ENCODE measurements around the gene LRP1.

DNA sequence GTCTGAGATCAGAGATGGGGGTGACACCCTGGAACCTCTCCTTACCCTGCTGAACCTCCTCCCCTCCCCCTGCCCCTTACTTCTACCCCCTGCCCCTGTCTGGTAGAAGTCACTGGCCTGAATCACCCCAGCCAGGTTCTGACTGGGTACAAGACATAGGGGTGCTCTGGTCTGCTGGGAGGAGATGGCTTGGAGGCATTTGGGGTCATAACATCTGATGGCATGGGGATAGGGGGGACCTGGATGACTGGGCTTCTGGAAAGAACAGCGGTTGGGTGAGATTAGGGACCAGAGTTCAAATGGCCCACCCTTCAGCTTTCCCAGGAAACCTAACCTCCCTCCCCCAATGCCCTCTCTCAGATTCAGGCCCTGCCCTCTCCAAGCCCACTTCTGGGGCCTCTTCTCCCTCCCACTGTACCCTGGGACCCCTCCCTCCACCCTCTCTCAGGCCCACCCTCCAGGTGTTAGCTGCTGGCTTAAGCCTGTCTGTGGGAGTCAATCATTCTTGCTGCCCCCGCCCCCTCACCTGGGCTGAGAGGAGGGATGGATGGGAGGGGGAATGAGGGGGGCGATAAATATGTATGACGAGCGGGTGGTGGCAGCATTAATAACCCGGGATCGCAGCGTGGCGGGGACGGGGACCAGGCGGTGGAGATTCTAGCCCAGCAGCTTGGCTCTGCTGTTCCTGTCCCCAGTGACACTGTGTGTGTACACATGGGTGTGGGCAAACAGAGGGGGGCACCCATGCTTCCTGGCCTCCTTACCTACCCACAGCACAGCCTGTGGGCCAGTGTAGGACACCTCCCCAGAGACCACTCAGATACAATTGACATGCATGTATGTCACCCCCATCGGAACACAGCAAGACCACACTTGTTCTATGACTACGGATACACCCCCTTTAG is 94.3 kb downstream of the LRP1 start:
- TF ChIP-seq, protein P1, sequence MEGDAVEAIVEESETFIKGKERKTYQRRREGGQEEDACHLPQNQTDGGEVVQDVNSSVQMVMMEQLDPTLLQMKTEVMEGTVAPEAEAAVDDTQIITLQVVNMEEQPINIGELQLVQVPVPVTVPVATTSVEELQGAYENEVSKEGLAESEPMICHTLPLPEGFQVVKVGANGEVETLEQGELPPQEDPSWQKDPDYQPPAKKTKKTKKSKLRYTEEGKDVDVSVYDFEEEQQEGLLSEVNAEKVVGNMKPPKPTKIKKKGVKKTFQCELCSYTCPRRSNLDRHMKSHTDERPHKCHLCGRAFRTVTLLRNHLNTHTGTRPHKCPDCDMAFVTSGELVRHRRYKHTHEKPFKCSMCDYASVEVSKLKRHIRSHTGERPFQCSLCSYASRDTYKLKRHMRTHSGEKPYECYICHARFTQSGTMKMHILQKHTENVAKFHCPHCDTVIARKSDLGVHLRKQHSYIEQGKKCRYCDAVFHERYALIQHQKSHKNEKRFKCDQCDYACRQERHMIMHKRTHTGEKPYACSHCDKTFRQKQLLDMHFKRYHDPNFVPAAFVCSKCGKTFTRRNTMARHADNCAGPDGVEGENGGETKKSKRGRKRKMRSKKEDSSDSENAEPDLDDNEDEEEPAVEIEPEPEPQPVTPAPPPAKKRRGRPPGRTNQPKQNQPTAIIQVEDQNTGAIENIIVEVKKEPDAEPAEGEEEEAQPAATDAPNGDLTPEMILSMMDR (IDR thresholded peaks at IDR 0.05), result no peak
- TF ChIP-seq ZFX (IDR thresholded peaks at IDR 0.05; ENCODE audit: borderline replicate concordance), result no peak

Data from 22Rv1 (cell line).